Gastrocnemius medialis (tissue), 4 donors: ENCODE data around the gene KLF16.

Experiments
- CTCF ChIP-seq, 5 experiments: fragments of 450-650 bp in 3 of 5; fragments of 200-600 bp in 2 of 5; sonication (generic) in 2 of 5; IDR thresholded peaks in 4 of 5; conservative IDR thresholded peaks in 1 of 5; 1 replicate in 4 of 5; 2 replicates in 1 of 5; pipeline ENCODE4 v1.5.1; 2016 to 2019; ENCODE audit warnings: antibody characterized with exemption in 5 of 5, mild to moderate bottlenecking in 3 of 5, moderate library complexity in 3 of 5
- POLR2A ChIP-seq, 2 donors: fragments of 450-650 bp; IDR thresholded peaks; one replicate each; pipeline ENCODE4 v1.6.1; 2017; ENCODE audit warnings: antibody characterized with exemption in 2 of 2, mild to moderate bottlenecking in 2 of 2, moderate library complexity in 2 of 2

GRCh38 chr19:1807695-1808394 is 55.5 kb downstream of the KLF16 start:
- no peak for TF ChIP-seq CTCF (IDR thresholded peaks at IDR 0.05 in 4 of 5, conservative IDR thresholded peaks at IDR 0.05 in 1 of 5)
- TF ChIP-seq POLR2A (IDR thresholded peaks at IDR 0.05), result no peak
